ENCODE results near the gene EFCAB11. TPM values are rescaled to one million over a fixed set of nuclear protein-coding genes. Genes with fewer than 3 reads are reported as not detected.

The EFCAB11 gene
- total and polyA plus RNA-seq, 2 experiments from 2014 or later, result 7.7 to 24.6 TPM

DNA sequence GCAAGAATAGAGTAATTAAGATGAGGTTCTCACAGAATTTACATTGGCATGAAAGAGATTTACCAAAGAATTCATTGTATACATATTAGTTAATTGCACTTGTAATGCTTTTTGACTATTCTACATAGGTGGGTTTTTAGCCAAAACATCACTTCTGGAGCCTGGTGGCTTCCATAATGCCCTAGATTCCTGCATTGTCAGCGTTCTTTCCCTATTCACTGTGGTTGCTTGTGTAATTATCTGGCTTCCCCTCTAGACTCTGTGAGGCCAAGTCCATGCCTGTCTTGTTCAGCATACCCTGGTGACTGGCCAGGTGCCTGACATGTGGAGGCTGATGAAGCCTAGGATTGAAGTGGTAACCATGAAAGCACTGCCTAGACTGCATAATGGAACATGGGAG is 42.4 kb upstream of the EFCAB11 start (continued):
- TF ChIP-seq, protein P1, sequence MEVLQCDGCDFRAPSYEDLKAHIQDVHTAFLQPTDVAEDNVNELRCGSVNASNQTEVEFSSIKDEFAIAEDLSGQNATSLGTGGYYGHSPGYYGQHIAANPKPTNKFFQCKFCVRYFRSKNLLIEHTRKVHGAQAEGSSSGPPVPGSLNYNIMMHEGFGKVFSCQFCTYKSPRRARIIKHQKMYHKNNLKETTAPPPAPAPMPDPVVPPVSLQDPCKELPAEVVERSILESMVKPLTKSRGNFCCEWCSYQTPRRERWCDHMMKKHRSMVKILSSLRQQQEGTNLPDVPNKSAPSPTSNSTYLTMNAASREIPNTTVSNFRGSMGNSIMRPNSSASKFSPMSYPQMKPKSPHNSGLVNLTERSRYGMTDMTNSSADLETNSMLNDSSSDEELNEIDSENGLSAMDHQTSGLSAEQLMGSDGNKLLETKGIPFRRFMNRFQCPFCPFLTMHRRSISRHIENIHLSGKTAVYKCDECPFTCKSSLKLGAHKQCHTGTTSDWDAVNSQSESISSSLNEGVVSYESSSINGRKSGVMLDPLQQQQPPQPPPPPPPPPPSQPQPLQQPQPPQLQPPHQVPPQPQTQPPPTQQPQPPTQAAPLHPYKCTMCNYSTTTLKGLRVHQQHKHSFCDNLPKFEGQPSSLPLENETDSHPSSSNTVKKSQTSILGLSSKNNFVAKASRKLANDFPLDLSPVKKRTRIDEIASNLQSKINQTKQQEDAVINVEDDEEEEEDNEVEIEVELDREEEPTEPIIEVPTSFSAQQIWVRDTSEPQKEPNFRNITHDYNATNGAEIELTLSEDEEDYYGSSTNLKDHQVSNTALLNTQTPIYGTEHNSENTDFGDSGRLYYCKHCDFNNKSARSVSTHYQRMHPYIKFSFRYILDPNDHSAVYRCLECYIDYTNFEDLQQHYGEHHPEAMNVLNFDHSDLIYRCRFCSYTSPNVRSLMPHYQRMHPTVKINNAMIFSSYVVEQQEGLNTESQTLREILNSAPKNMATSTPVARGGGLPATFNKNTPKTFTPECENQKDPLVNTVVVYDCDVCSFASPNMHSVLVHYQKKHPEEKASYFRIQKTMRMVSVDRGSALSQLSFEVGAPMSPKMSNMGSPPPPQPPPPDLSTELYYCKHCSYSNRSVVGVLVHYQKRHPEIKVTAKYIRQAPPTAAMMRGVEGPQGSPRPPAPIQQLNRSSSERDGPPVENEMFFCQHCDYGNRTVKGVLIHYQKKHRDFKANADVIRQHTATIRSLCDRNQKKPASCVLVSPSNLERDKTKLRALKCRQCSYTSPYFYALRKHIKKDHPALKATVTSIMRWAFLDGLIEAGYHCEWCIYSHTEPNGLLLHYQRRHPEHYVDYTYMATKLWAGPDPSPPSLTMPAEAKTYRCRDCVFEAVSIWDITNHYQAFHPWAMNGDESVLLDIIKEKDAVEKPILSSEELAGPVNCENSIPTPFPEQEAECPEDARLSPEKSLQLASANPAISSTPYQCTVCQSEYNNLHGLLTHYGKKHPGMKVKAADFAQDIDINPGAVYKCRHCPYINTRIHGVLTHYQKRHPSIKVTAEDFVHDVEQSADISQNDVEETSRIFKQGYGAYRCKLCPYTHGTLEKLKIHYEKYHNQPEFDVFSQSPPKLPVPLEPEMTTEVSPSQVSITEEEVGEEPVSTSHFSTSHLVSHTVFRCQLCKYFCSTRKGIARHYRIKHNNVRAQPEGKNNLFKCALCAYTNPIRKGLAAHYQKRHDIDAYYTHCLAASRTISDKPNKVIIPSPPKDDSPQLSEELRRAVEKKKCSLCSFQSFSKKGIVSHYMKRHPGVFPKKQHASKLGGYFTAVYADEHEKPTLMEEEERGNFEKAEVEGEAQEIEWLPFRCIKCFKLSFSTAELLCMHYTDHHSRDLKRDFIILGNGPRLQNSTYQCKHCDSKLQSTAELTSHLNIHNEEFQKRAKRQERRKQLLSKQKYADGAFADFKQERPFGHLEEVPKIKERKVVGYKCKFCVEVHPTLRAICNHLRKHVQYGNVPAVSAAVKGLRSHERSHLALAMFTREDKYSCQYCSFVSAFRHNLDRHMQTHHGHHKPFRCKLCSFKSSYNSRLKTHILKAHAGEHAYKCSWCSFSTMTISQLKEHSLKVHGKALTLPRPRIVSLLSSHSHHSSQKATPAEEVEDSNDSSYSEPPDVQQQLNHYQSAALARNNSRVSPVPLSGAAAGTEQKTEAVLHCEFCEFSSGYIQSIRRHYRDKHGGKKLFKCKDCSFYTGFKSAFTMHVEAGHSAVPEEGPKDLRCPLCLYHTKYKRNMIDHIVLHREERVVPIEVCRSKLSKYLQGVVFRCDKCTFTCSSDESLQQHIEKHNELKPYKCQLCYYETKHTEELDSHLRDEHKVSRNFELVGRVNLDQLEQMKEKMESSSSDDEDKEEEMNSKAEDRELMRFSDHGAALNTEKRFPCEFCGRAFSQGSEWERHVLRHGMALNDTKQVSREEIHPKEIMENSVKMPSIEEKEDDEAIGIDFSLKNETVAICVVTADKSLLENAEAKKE (CRISPR knock-in tag; IDR thresholded peaks at IDR 0.05), result no peak
- TF ChIP-seq NANOG (IDR thresholded peaks at IDR 0.05; ENCODE audit: borderline replicate concordance) (no peak), ZNF331 (CRISPR knock-in tag; IDR thresholded peaks at IDR 0.05; ENCODE audit: low read depth) (no peak), CREB1 (CRISPR knock-in tag; IDR thresholded peaks at IDR 0.05; ENCODE audit: low read depth) (no peak)

- peaks cover 21% of the 10 kb centered on the region for H3K4me1 ChIP-seq (ENCODE audit: insufficient read depth)
- no peaks in the 10 kb centered on the region for H3K9me3 Mint-ChIP-seq
- no peaks in the 10 kb centered on the region for H4K20me1 ChIP-seq (replicated peaks; ENCODE audit: insufficient read depth)
- ATAC-seq, result no peak
- DNase-seq (ENCODE audit: low spot score), result no peak
- peaks cover 39% of the 10 kb centered on the region for H3K36me3 Mint-ChIP-seq (ENCODE audit: low read depth)
- no peaks in the 10 kb centered on the region for H3K9me2 ChIP-seq (ENCODE audit: insufficient read depth)
- H3K4me1 Mint-ChIP-seq, result peaks cover 28% of the 10 kb centered on the region
- no peaks in the 10 kb centered on the region for H3K27me3 Mint-ChIP-seq (ENCODE audit: insufficient read depth, low read depth, poor library complexity)
- peaks cover 27% of the 10 kb centered on the region for H3K36me3 ChIP-seq (ENCODE audit: insufficient read depth)
- no peaks in the 10 kb centered on the region for H3F3A ChIP-seq (replicated peaks; ENCODE audit: low read depth)
- no peak overlapping the region for H3K4me3 ChIP-seq
- no peak overlapping the region for H3K4me2 ChIP-seq
- no peaks in the 10 kb centered on the region for H3K79me2 ChIP-seq (replicated peaks; ENCODE audit: insufficient read depth)
- H2AFZ ChIP-seq, result no peak overlapping the region
- no peak overlapping the region for H3K4me3 Mint-ChIP-seq
- no peak overlapping the region for H3K27ac Mint-ChIP-seq
- no peak overlapping the region for H3K27ac ChIP-seq (ENCODE audit: low read depth)
- no peaks in the 10 kb centered on the region for H3K27me3 ChIP-seq (ENCODE audit: insufficient read depth)
- TF ChIP-seq CREB1 (CRISPR knock-in tag; IDR thresholded peaks at IDR 0.05; ENCODE audit: low read depth) (no peak), ZNF114 (CRISPR knock-in tag; IDR thresholded peaks at IDR 0.05) (no peak), POLR2AphosphoS5 (IDR thresholded peaks at IDR 0.05; ENCODE audit: low read depth) (no peak), EZH2phosphoT487 (IDR thresholded peaks at IDR 0.05; ENCODE audit: unreplicated experiment) (no peak), NANOG (IDR thresholded peaks at IDR 0.05; ENCODE audit: borderline replicate concordance) (no peak), STAT1 (IDR thresholded peaks at IDR 0.05; ENCODE audit: unreplicated experiment) (no peak), JUNB (IDR thresholded peaks at IDR 0.05; ENCODE audit: unreplicated experiment) (no peak)
- TF ChIP-seq, protein P1 (CRISPR knock-in tag; IDR thresholded peaks at IDR 0.05), result no peak
Measured at GRCh38 chr14:89992273-89992672, 37.7 kb upstream of the EFCAB11 start.

Data from GM23338 (cell line).